HEK293T (cell line): Measurements from ENCODE around the gene RTL3.

Experiments
- ARNT ChIP-seq: fragments of 450-650 bp; IDR thresholded peaks from 2 replicates; pipeline ENCODE4 v1.6.1; 2017; ENCODE audit warnings: mild to moderate bottlenecking
- BHLHE40 ChIP-seq: fragments of 450-650 bp; IDR thresholded peaks from 2 replicates; pipeline ENCODE4 v1.6.1; 2016; ENCODE audit warnings: mild to moderate bottlenecking, moderate library complexity, borderline replicate concordance
- ELF4 ChIP-seq: fragments of 450-650 bp; IDR thresholded peaks from 2 replicates; pipeline ENCODE4 v1.6.1; 2017; ENCODE audit warnings: antibody characterized with exemption
- FOXM1 ChIP-seq: fragments of 450-650 bp; IDR thresholded peaks from 2 replicates; pipeline ENCODE4 v1.6.1; 2017; ENCODE audit warnings: mild to moderate bottlenecking, borderline replicate concordance
- HDGF ChIP-seq: fragments of 450-650 bp; IDR thresholded peaks from 2 replicates; pipeline ENCODE4 v1.6.1; 2017; ENCODE audit warnings: antibody characterized with exemption, borderline replicate concordance
- L3MBTL2 ChIP-seq: fragments of 450-650 bp; conservative IDR thresholded peaks from 2 replicates; pipeline ENCODE4 v1.6.1; 2016; ENCODE audit warnings: mild to moderate bottlenecking
- LEF1 ChIP-seq: fragments of 450-650 bp; IDR thresholded peaks from 2 replicates; pipeline ENCODE4 v1.6.1; 2017; ENCODE audit warnings: mild to moderate bottlenecking, borderline replicate concordance
- NFRKB ChIP-seq: fragments of 450-650 bp; IDR thresholded peaks from 2 replicates; pipeline ENCODE4 v1.6.1; 2016; ENCODE audit warnings: mild to moderate bottlenecking, moderate library complexity
- PKNOX1 ChIP-seq: fragments of 450-650 bp; IDR thresholded peaks from 2 replicates; pipeline ENCODE4 v1.6.1; 2016
- SP1 ChIP-seq: fragments of 450-650 bp; IDR thresholded peaks from 2 replicates; pipeline ENCODE4 v1.6.1; 2017
- SUZ12 ChIP-seq: fragments of 450-650 bp; IDR thresholded peaks from 2 replicates; pipeline ENCODE4 v1.6.1; 2016; ENCODE audit warnings: mild to moderate bottlenecking
- TARDBP ChIP-seq: fragments of 450-650 bp; IDR thresholded peaks from 2 replicates; pipeline ENCODE4 v1.6.1; 2016
- ZNF384 ChIP-seq: fragments of 450-650 bp; IDR thresholded peaks from 2 replicates; pipeline ENCODE4 v1.6.1; 2016

- no peak for TF ChIP-seq BHLHE40
- no peak for TF ChIP-seq PKNOX1
- no peak for TF ChIP-seq HDGF
- no peak for TF ChIP-seq ELF4
- TF ChIP-seq NFRKB: no peak
- no peak for TF ChIP-seq ZNF384
- no peak for TF ChIP-seq FOXM1
- no peak for TF ChIP-seq TARDBP
- TF ChIP-seq ARNT: no peak
- no peak for TF ChIP-seq SUZ12
- no peak for TF ChIP-seq SP1
- no peak for TF ChIP-seq L3MBTL2
- no peak for TF ChIP-seq LEF1
Measured at GRCh38 chrX:78658845-78659744, at the start of gene RTL3.
